Stimulated activated CD8-positive, alpha-beta memory T cell treated with anti-CD3 and anti-CD28 coated beads, Interleukin-7, amount 100 ng/mL, for 4 hours (primary cell): ENCODE results near the gene STUB1.
"Not testable (repeated sequence)": the region's sequence is repeated elsewhere in the genome, so short reads cannot be mapped to it uniquely, and the experiment has no call there.

Experiments used
- DNase-seq, 2 donors: peaks; one replicate each; pipeline ENCODE4 v3.0.0-alpha.2; 2020; ENCODE audit warnings: low read depth in 2 of 2

STUB1 gene

GRCh38 chr16:711548-712320 lies 31.5 kb downstream of the STUB1 start:
- peak; percentile 45 to 66 for DNase-seq

GRCh38 chr16:712740-713250 lies 32.6 kb downstream of the STUB1 start:
- not testable (repeated sequence) for DNase-seq

- DNase-seq = no peak
Observed at GRCh38 chr16:714079-714478, 33.9 kb downstream of the STUB1 start.

GRCh38 chr16:714558-715476 lies 34.6 kb downstream of the STUB1 start, which contains the start of gene METRN:
TSS of gene METRN (plus strand) at chr16:715118. CDS start at chr16:715290, 172 bp downstream.
- peak; percentile 63 to 87 for DNase-seq

- no peak for DNase-seq
Observed at GRCh38 chr16:715477-716199, 35.4 kb downstream of the STUB1 start.

- DNase-seq = no peak
Observed at GRCh38 chr16:716200-716568, 36.0 kb downstream of the STUB1 start.

DNA sequence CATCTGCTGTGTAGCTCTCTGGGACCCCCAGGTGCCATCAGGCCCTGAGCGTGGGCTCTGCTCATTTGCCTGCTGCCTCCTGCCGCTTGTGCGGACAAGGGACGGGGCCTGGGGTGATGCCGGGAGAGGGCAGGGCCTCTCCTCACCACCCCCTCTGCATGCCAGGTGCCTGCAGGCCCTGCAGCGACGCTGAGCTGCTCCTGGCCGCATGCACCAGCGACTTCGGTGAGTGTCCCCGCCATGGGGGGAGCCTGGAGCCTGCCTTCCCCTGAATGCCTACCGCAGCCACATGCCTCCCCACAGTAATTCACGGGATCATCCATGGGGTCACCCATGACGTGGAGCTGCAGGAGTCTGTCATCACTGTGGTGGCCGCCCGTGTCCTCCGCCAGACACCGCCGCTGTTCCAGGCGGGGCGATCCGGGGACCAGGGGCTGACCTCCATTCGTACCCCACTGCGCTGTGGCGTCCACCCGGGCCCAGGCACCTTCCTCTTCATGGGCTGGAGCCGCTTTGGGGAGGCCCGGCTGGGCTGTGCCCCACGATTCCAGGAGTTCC lies 36.6 kb downstream of the STUB1 start:
- no peak for DNase-seq

- no peak for DNase-seq
Observed at GRCh38 chr16:717450-718245, 37.4 kb downstream of the STUB1 start.

GRCh38 chr16:718389-718788 lies 38.2 kb downstream of the STUB1 start:
- no peak for DNase-seq

DNA sequence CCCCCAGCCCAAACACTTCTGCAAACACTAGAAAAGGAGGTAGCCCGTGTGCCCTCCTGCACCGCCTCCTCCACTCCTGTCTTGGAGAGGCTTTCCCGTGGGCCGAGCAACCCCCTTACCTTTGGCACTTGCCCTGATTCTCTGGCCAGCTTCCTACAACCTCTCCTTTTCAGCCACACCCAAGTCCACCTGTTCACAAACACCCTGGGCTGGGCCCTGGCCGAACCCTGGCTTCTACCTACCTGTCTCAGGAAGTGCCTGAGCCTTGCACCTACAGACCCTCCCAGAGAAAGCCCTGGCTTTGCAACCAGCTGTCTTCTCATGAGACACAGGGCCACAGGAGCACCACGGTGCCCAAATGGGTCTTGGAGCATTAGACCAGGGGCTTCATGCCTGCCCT lies 38.7 kb downstream of the STUB1 start:
- no peak for DNase-seq

- DNase-seq = no peak
Observed at GRCh38 chr16:719815-720446, 39.7 kb downstream of the STUB1 start.

- peak in 1 of 2 donors; percentile 40 for DNase-seq
Observed at GRCh38 chr16:720447-720989, 40.3 kb downstream of the STUB1 start.

DNA sequence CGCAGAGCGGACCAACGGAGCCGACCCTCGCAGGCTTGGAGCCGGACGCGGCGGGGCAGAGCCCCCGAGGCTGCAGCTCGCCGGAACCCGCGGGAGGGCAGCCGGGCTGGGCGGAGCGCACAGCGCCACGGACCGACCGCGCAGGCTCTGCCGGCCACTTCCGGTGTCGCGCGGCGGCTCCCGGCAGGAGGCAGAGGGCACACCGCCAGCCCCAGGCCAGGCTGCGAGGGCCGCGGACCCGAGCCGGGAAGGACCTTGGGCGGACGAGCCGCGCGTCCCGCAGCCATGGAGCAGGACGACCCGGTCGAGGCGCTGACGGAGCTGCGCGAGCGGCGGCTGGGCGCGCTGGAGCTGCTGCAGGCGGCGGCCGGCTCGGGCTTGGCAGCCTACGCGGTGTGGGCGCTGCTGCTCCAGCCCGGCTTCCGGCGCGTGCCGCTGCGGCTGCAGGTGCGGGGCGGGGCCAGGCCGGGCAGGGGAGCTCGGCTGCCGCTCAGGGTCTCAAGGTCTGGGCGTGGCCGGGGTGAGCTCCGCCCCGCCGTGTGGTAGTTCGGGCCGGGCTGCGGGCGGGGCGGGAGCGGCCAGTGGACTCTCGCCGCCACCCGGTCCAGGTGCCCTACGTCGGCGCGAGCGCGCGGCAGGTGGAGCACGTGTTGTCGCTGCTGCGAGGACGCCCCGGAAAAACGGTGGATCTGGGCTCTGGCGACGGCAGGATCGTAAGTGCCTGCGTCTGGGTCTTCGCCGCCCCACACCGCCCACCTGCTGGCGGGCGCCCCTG lies 41.0 kb downstream of the STUB1 start, which contains the start of gene ANTKMT:
Gene ANTKMT (plus strand): TSS at position 157 of the 775 bp plus-strand sequence. CDS start 129 bp downstream, at position 286.
- peak in 1 of 2 donors; percentile 73 for DNase-seq

- no peak for DNase-seq
Observed at GRCh38 chr16:721765-722540, 41.7 kb downstream of the STUB1 start.

GRCh38 chr16:722835-723633 lies 42.8 kb downstream of the STUB1 start:
- DNase-seq = no peak

GRCh38 chr16:723695-724094 lies 43.5 kb downstream of the STUB1 start:
- DNase-seq = no peak
